GM10248 (cell line): ENCODE results near the gene TRIM47.

Experiments
- CTCF ChIA-PET: fragments of 300-600 bp; sonication (Branson Sonifier 250); formaldehyde crosslinking; extraction: SDS; loops from one replicate; lab custom pipeline; 2021; ENCODE audit warnings: antibody characterized with exemption; lab: Yijun Ruan, JAX
- POLR2A ChIA-PET: fragments of 350-650 bp; sonication (Branson Sonifier 250); formaldehyde crosslinking; extraction: SDS; loops from one replicate; lab custom pipeline; 2020; ENCODE audit warnings: antibody characterized with exemption; lab: Yijun Ruan, JAX
- DNase-seq: peaks from one replicate; pipeline ENCODE4 v3.0.0; 2012; ENCODE audit errors: extremely low spot score
- CTCF ChIP-seq: IDR thresholded peaks from 2 replicates; pipeline ENCODE4 v1.5.1; 2012; ENCODE audit warnings: mild to moderate bottlenecking, low read depth; ENCODE audit errors: extremely low read depth, missing control alignments, control extremely low read depth

Gene TRIM47

GRCh38 chr17:75893305-75894048 lies 15.1 kb upstream of the TRIM47 start:
- no peak for DNase-seq
- TF ChIP-seq CTCF: no peak
- POLR2A ChIA-PET: no interaction called here
- CTCF ChIA-PET: interaction anchor here (0.8 to 5.1 kb wide), 6 partner anchors 11 to 33 kb away, joined by 3 to 30 read pairs (median 4); partner anchors contain the start of gene MRPL38

DNA sequence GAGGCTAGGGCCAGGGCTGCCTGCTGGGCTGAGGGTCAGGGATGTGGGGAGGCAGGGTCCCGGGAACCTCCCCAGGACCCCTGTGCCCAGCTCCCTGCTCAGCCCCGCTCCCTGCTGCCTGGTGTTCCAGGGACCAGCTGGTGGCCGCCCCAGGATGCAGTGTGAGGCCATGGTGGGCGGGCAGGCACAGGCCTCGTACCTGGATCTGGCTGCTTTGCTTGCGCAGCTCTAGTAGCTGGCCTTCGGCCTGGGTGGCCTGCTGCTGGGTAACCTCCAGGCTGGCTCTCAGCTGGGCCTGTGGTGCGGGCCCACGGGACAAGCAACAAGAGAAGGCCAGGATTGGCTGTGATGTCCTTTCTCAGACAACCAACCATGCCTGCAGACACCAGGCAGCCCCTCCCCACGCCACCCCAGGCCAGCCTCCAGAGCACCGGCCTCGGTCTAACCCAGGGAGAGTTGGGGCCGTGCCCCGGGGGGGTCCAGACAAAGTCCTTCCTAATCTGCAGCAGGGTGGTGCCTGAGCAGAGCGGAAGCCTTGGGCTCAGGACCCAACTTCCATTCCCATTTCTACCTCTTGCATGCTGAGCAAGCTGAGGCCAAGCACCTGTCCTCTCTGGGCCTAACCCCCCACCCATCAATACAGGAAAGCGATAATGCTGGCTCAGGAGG lies 14.3 kb upstream of the TRIM47 start:
- CTCF ChIA-PET: interaction anchor here (1.1 to 5.1 kb wide), 5 partner anchors 13 to 139 kb away, joined by 3 to 30 read pairs (median 6); partner anchors contain the start of gene MRPL38
- POLR2A ChIA-PET: no interaction called here
- TF ChIP-seq CTCF: no peak
- no peak for DNase-seq

- no peak for TF ChIP-seq CTCF
- no peak for DNase-seq
- POLR2A ChIA-PET: no interaction called here
- CTCF ChIA-PET: interaction anchor here (1.5 kb wide), 1 partner anchor 138 kb away, joined by 4 read pairs; no protein-coding TSS in a partner anchor
These were observed 13.5 kb upstream of the TRIM47 start for GRCh38 chr17:75891605-75892555.

DNA sequence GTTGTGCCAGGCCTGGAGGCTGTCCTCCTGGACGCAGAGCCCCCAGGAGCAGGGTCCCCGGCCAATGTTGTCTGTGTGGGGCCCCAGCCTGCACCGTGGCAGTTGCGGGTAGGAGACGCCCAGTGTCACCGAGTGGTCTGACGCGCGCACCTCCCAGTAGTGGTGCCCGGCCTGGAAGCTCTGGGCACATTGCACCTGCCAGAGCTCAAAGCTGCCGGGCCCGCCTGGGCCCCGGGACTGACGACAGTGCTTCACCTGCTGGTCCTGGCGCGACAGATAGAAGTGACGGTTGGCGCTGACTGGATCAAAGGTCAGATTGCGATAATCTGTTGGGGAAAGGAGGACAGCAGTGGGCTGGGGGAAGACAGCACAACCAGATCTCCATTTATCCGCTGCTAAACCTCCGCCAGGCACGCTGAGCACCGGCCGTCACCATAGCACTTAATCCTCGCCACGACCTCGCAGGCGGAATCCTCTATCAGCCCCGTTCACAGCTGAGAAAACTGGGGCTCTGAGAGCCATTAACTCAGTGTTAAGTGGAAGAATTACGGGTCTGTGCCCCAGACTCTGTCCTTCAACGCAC lies 12.7 kb upstream of the TRIM47 start:
- ChIA-PET POLR2A (no interaction called here), CTCF (no interaction called here)
- DNase-seq: no peak
- TF ChIP-seq CTCF: no peak

- ChIA-PET CTCF (interaction anchor here (1.0 kb wide), 1 partner anchor 28 kb away, joined by 3 read pairs; no protein-coding TSS in a partner anchor), POLR2A (interaction anchor here (0.7 kb wide), 2 partner anchors 279 to 288 kb away, joined by 3 to 7 read pairs; no protein-coding TSS in a partner anchor)
- DNase-seq: no peak
- TF ChIP-seq CTCF: no peak
These were observed 11.1 kb upstream of the TRIM47 start for GRCh38 chr17:75889454-75889853.
